Measurements from ENCODE around the gene BRI3BP.
A peak's percentile ranks its signal among the peaks of the same experiment; 100 is the strongest.

The BRI3BP gene

GRCh38 chr12:125032466-125033152 lies 39.2 kb downstream of the BRI3BP start:
- DNase-seq (ENCODE audit: low read depth, low spot score), result no peak
- POLR2A ChIA-PET, result no interaction called here
- no peak overlapping the region for H3K4me3 ChIP-seq (ENCODE audit: low read depth, low read length)
- TF ChIP-seq CTCF (IDR thresholded peaks at IDR 0.05; ENCODE audit: insufficient read depth, low read length, missing control alignments), result no peak
- CTCF ChIA-PET, result interaction anchor here (1.3 kb wide), 1 partner anchor 17 kb away, joined by 4 read pairs; no protein-coding TSS in a partner anchor

GRCh38 chr12:125033288-125033687 lies 39.8 kb downstream of the BRI3BP start:
- no peak overlapping the region for H3K4me3 ChIP-seq (ENCODE audit: low read depth, low read length)
- ChIA-PET CTCF (interaction anchor here (1.3 kb wide), 1 partner anchor 16 kb away, joined by 4 read pairs; no protein-coding TSS in a partner anchor), POLR2A (no interaction called here)
- no peak for TF ChIP-seq CTCF (IDR thresholded peaks at IDR 0.05; ENCODE audit: insufficient read depth, low read length, missing control alignments)
- no peak for DNase-seq (ENCODE audit: low read depth, low spot score)

- no peak overlapping the region for H3K4me3 ChIP-seq (ENCODE audit: low read depth, low read length)
- ChIA-PET CTCF (no interaction called here), POLR2A (no interaction called here)
- TF ChIP-seq CTCF (IDR thresholded peaks at IDR 0.05; ENCODE audit: insufficient read depth, low read length, missing control alignments), result no peak
- no peak for DNase-seq (ENCODE audit: low read depth, low spot score)
Observed at GRCh38 chr12:125038976-125039625, 45.7 kb downstream of the BRI3BP start.

- POLR2A ChIA-PET, result no interaction called here
- TF ChIP-seq CTCF (IDR thresholded peaks at IDR 0.05; ENCODE audit: insufficient read depth, low read length, missing control alignments), result no peak
- no peak for DNase-seq (ENCODE audit: low read depth, low spot score)
- H3K4me3 ChIP-seq (ENCODE audit: low read depth, low read length), result peak overlapping the region; percentile 72
- CTCF ChIA-PET, result interaction anchor here (0.6 to 0.8 kb wide), 3 partner anchors 13 to 52 kb away, joined by 3 to 4 read pairs (median 3); no protein-coding TSS in a partner anchor
Observed at GRCh38 chr12:125049093-125049458, 55.6 kb downstream of the BRI3BP start.

GRCh38 chr12:125050446-125050845 lies 57.0 kb downstream of the BRI3BP start:
- CTCF ChIA-PET, result no interaction called here

More at GRCh38 chr12:125050446-125050845, 57.0 kb downstream of the BRI3BP start:
- POLR2A ChIA-PET, result interaction anchor here (1.1 kb wide), 1 partner anchor 14 kb away, joined by 3 read pairs; no protein-coding TSS in a partner anchor
- no peak for DNase-seq (ENCODE audit: low read depth, low spot score)
- no peak for TF ChIP-seq CTCF (IDR thresholded peaks at IDR 0.05; ENCODE audit: insufficient read depth, low read length, missing control alignments)
- no peak overlapping the region for H3K4me3 ChIP-seq (ENCODE audit: low read depth, low read length)

Measured in AG04449 (cell line).